ENCODE data around the gene TCF25. TPM values are rescaled to one million over a fixed set of nuclear protein-coding genes. Genes with fewer than 3 reads are reported as not detected.

Gene TCF25
- total RNA-seq, 4 donors from 2014 or later: 60.3 to 221 (median 126) TPM

GRCh38 chr16:89899879-89900481 lies 26.6 kb downstream of the TCF25 start:
- Histone ChIP-seq H3K36me3 (no peaks in the 10 kb centered on the region), H3K4me3 (no peak overlapping the region), H3K27me3 (no peaks in the 10 kb centered on the region), H3K27ac (no peak overlapping the region), H3K4me1 (no peaks in the 10 kb centered on the region), H3K9me3 (no peaks in the 10 kb centered on the region)
- intact Hi-C loops (cut with DNase I; ENCODE audit: low total_unique reads): no loop called here
- TF ChIP-seq POLR2A (IDR thresholded peaks at IDR 0.05) (no peak), CTCF (IDR thresholded peaks at IDR 0.05) (no peak)
- DNase-seq: no peak

- Histone ChIP-seq H3K27me3 (no peaks in the 10 kb centered on the region), H3K9me3 (no peaks in the 10 kb centered on the region), H3K4me3 (no peak overlapping the region), H3K4me1 (no peaks in the 10 kb centered on the region), H3K27ac (no peak overlapping the region), H3K36me3 (no peaks in the 10 kb centered on the region)
- intact Hi-C loops (cut with DNase I; ENCODE audit: low total_unique reads): no loop called here
- DNase-seq: no peak
- TF ChIP-seq CTCF (IDR thresholded peaks at IDR 0.05) (no peak), POLR2A (IDR thresholded peaks at IDR 0.05) (no peak)
Observed at GRCh38 chr16:89900885-89901284, 27.5 kb downstream of the TCF25 start.

GRCh38 chr16:89902980-89903379 lies 29.6 kb downstream of the TCF25 start:
- TF ChIP-seq POLR2A (IDR thresholded peaks at IDR 0.05) (no peak), CTCF (IDR thresholded peaks at IDR 0.05) (no peak)
- intact Hi-C loops (cut with DNase I; ENCODE audit: low total_unique reads): no loop called here
- H3K9me3 ChIP-seq: no peaks in the 10 kb centered on the region
- H3K4me1 ChIP-seq: no peaks in the 10 kb centered on the region
- no peaks in the 10 kb centered on the region for H3K36me3 ChIP-seq
- H3K27me3 ChIP-seq: no peaks in the 10 kb centered on the region
- DNase-seq: no peak
- H3K4me3 ChIP-seq: no peak overlapping the region
- no peak overlapping the region for H3K27ac ChIP-seq

- intact Hi-C loops (cut with DNase I; ENCODE audit: low total_unique reads): no loop called here
- TF ChIP-seq CTCF (IDR thresholded peaks at IDR 0.05) (no peak), POLR2A (IDR thresholded peaks at IDR 0.05) (no peak)
- Histone ChIP-seq H3K27me3 (no peaks in the 10 kb centered on the region), H3K9me3 (no peaks in the 10 kb centered on the region), H3K4me3 (no peak overlapping the region), H3K27ac (no peak overlapping the region), H3K36me3 (no peaks in the 10 kb centered on the region), H3K4me1 (no peaks in the 10 kb centered on the region)
- DNase-seq: no peak
Observed at GRCh38 chr16:89903908-89904515, 30.6 kb downstream of the TCF25 start.

GRCh38 chr16:89904606-89905510 lies 31.5 kb downstream of the TCF25 start:
- Histone ChIP-seq H3K9me3 (no peaks in the 10 kb centered on the region), H3K27me3 (no peaks in the 10 kb centered on the region), H3K4me3 (no peak overlapping the region), H3K36me3 (no peaks in the 10 kb centered on the region), H3K27ac (no peak overlapping the region), H3K4me1 (no peaks in the 10 kb centered on the region)
- TF ChIP-seq CTCF (IDR thresholded peaks at IDR 0.05): no peak
- TF ChIP-seq POLR2A (IDR thresholded peaks at IDR 0.05): no peak
- intact Hi-C loops (cut with DNase I; ENCODE audit: low total_unique reads): no loop called here
- no peak for DNase-seq

Data from uterus (tissue), 4 donors.